Hematopoietic multipotent progenitor cell treated with erythropoietin and hydrocortisone succinate and interleukin-3 and kit ligand, for 15 days (in vitro differentiated cells): ENCODE results near the gene PAIP1.
"Not testable (repeated sequence)": the region's sequence is repeated elsewhere in the genome, so short reads cannot be mapped to it uniquely, and the experiment has no call there.

Source experiments
- DNase-seq: peaks from one replicate; pipeline ENCODE4 v3.0.0-alpha.2; 2015; ENCODE audit warnings: low spot score

The PAIP1 gene

GRCh38 chr5:43556857-43557542 lies at the start of gene PAIP1:
PAIP1 (minus strand) TSS chr5:43557077; CDS start chr5:43556846, 231 bp downstream.
- DNase-seq = peak; percentile 87

- no peak for DNase-seq
Measured at GRCh38 chr5:43606351-43606750, 49.5 kb upstream of the PAIP1 start.

- DNase-seq = no peak
Measured at GRCh38 chr5:43604699-43605098, 47.8 kb upstream of the PAIP1 start.

GRCh38 chr5:43603344-43604217 lies 46.7 kb upstream of the PAIP1 start:
- DNase-seq = peak; percentile 86

- peak; percentile 56 for DNase-seq
Measured at GRCh38 chr5:43602461-43603343, 45.8 kb upstream of the PAIP1 start, which contains the start of gene NNT. NNT (plus strand) TSS chr5:43603180; CDS start chr5:43609196, 6,016 bp downstream.

- peak; percentile 18 for DNase-seq
Measured at GRCh38 chr5:43601454-43602260, 44.8 kb upstream of the PAIP1 start.

- DNase-seq = not testable (repeated sequence)
Measured at GRCh38 chr5:43598927-43599326, 42.0 kb upstream of the PAIP1 start.

- DNase-seq = no peak
Measured at GRCh38 chr5:43592363-43592762, 35.5 kb upstream of the PAIP1 start.

- no peak for DNase-seq
Measured at GRCh38 chr5:43590700-43591099, 33.8 kb upstream of the PAIP1 start.

GRCh38 chr5:43589310-43589709 lies 32.4 kb upstream of the PAIP1 start:
- no peak for DNase-seq

GRCh38 chr5:43588842-43589241 lies 32.0 kb upstream of the PAIP1 start:
- no peak for DNase-seq

- no peak for DNase-seq
Measured at GRCh38 chr5:43584166-43584699, 27.4 kb upstream of the PAIP1 start.

- no peak for DNase-seq
Measured at GRCh38 chr5:43583724-43584123, 26.8 kb upstream of the PAIP1 start.

GRCh38 chr5:43582082-43583005 lies 25.5 kb upstream of the PAIP1 start:
- DNase-seq = no peak

- no peak for DNase-seq
Measured at GRCh38 chr5:43581398-43581797, 24.5 kb upstream of the PAIP1 start.

- not testable (repeated sequence) for DNase-seq
Measured at GRCh38 chr5:43580402-43581210, 23.7 kb upstream of the PAIP1 start.

- no peak for DNase-seq
Measured at GRCh38 chr5:43573058-43573457, 16.2 kb upstream of the PAIP1 start.

GRCh38 chr5:43572357-43572756 lies 15.5 kb upstream of the PAIP1 start:
- no peak for DNase-seq

- DNase-seq = no peak
Measured at GRCh38 chr5:43571237-43571636, 14.4 kb upstream of the PAIP1 start.
